Endothelial cell of umbilical vein (primary cell): ENCODE measurements around the gene HOXB5. TPM values are rescaled to one million over a fixed set of nuclear protein-coding genes. Genes with fewer than 3 reads are reported as not detected.

Experiments
- BruUV-seq: library from RNA; stranded (reverse); fragments of 400-500 nt; replicated peaks from 2 replicates; lab custom pipeline; 2021; lab: Mats Ljungman, UMichigan
- CTCF ChIA-PET: fragments of 300-600, 350-600 bp; sonication (Branson Sonifier 250); formaldehyde crosslinking; loops from one replicate; lab custom pipeline; 2021; ENCODE audit warnings: antibody characterized with exemption, inconsistent platforms; lab: Charles Lee
- POLR2A ChIA-PET: fragments of 300-600, 350-600 bp; sonication (Branson Sonifier 250); formaldehyde crosslinking; loops from one replicate; lab custom pipeline; 2021; ENCODE audit warnings: antibody characterized with exemption, inconsistent platforms; lab: Charles Lee
- DNase-seq: peaks from one replicate; pipeline ENCODE4 v3.0.0-alpha.2; 2011; ENCODE audit warnings: low read depth, low spot score
- FAIRE-seq: peaks from 2 replicates; lab custom pipeline; 2011; peaks lifted over from hg19 to GRCh38; lab: Jason Lieb, UNC
- H2AFZ ChIP-seq: 2 replicates; pipeline ENCODE4 v1.6.0; 2012; ENCODE audit warnings: low read depth, low read length, control low read depth, inconsistent platforms
- H3K27ac ChIP-seq: 2 replicates; pipeline ENCODE4 v1.5.1; 2011; ENCODE audit warnings: low read depth, mild to moderate bottlenecking, control low read depth, low read length, moderate library complexity; ENCODE audit not compliant: insufficient read depth
- H3K27me3 ChIP-seq, 2 experiments: 2 replicates each; pipeline versions ENCODE4 v1.6.0 to v1.6.1; 2011; ENCODE audit warnings: low read length in 2 of 2, mixed read lengths in 1 of 2; ENCODE audit not compliant: control insufficient read depth in 2 of 2, insufficient read depth in 2 of 2
- H3K36me3 ChIP-seq, 2 experiments: 2 replicates in 1 of 2; 3 replicates in 1 of 2; pipeline ENCODE4 v1.5.1; 2011; ENCODE audit warnings: low read length in 2 of 2, mild to moderate bottlenecking in 1 of 2, moderate library complexity in 1 of 2; ENCODE audit not compliant: control insufficient read depth in 2 of 2, insufficient read depth in 2 of 2; ENCODE audit errors: extremely low read depth in 1 of 2
- H3K4me1 ChIP-seq: 3 replicates; pipeline ENCODE4 v1.5.1; 2011; ENCODE audit warnings: mild to moderate bottlenecking, low read length; ENCODE audit not compliant: control insufficient read depth, insufficient read depth; ENCODE audit errors: extremely low read depth
- H3K4me2 ChIP-seq: 2 replicates; pipeline ENCODE4 v1.6.1; 2011; ENCODE audit warnings: low read length, control low read depth, mixed read lengths; ENCODE audit not compliant: insufficient read depth
- H3K4me3 ChIP-seq, 3 experiments: fragments of 200-600 bp in 1 of 3; sonication (generic), shearing (Covaris generic) in 1 of 3; replicated peaks in 1 of 3; 2 replicates each; pipeline ENCODE4 v1.5.1; 2011 to 2016; ENCODE audit warnings: control low read depth in 3 of 3, low read length in 3 of 3, mild to moderate bottlenecking in 2 of 3, inconsistent platforms in 1 of 3, low read depth in 1 of 3, moderate library complexity in 1 of 3; ENCODE audit not compliant: insufficient read depth in 1 of 3
- H3K79me2 ChIP-seq: 2 replicates; pipeline ENCODE4 v1.6.0; 2012; ENCODE audit warnings: low read length, inconsistent platforms; ENCODE audit not compliant: control insufficient read depth, insufficient read depth
- H3K9ac ChIP-seq: replicated peaks from 2 replicates; pipeline ENCODE3; 2011; ENCODE audit warnings: low read length, control low read depth; ENCODE audit not compliant: insufficient read depth; ENCODE audit errors: extremely low read depth
- H3K9me1 ChIP-seq: replicated peaks from 3 replicates; pipeline ENCODE4 v1.6.0; 2011; ENCODE audit warnings: mild to moderate bottlenecking, low read length; ENCODE audit not compliant: control insufficient read depth, insufficient read depth; ENCODE audit errors: extremely low read depth
- H3K9me3 ChIP-seq: replicated peaks from 2 replicates; pipeline ENCODE4 v1.5.1; 2012; ENCODE audit warnings: low read length, inconsistent platforms; ENCODE audit not compliant: control insufficient read depth, insufficient read depth
- H4K20me1 ChIP-seq: replicated peaks from 2 replicates; pipeline ENCODE3; 2011; ENCODE audit warnings: mild to moderate bottlenecking, low read length; ENCODE audit not compliant: control insufficient read depth, insufficient read depth; ENCODE audit errors: extremely low read depth
- EZH2 ChIP-seq: IDR thresholded peaks from 2 replicates; pipeline ENCODE4 v1.6.1; 2012; ENCODE audit warnings: borderline replicate concordance, low read depth, mild to moderate bottlenecking, moderate library complexity, low read length, inconsistent platforms; ENCODE audit not compliant: severe bottlenecking
- FOS ChIP-seq: IDR thresholded peaks from 2 replicates; pipeline ENCODE4 v1.6.1; 2011; ENCODE audit warnings: mild to moderate bottlenecking, low read length, moderate library complexity, borderline replicate concordance; ENCODE audit not compliant: insufficient read depth
- GATA2 ChIP-seq: IDR thresholded peaks from 2 replicates; pipeline ENCODE4 v1.7.0; 2011; ENCODE audit warnings: low read depth, mild to moderate bottlenecking, moderate library complexity, mixed read lengths, low read length; ENCODE audit not compliant: insufficient read length, insufficient read depth
- JUN ChIP-seq: IDR thresholded peaks from 2 replicates; pipeline ENCODE4 v1.6.1; 2011; ENCODE audit warnings: borderline replicate concordance, low read depth; ENCODE audit not compliant: insufficient read length, insufficient read depth
- MYC ChIP-seq: IDR thresholded peaks from one replicate; pipeline ENCODE4 v1.6.1; 2011; ENCODE audit warnings: mild to moderate bottlenecking, low read depth, low read length
- POLR2A ChIP-seq: IDR thresholded peaks from 2 replicates; pipeline ENCODE4 v1.6.1; 2012; ENCODE audit warnings: low read depth, mild to moderate bottlenecking, control low read depth, low read length
- POLR2AphosphoS5 ChIP-seq: IDR thresholded peaks from 2 replicates; pipeline ENCODE4 v1.6.1; 2012; ENCODE audit warnings: low read depth, mild to moderate bottlenecking, control low read depth, low read length, moderate library complexity; ENCODE audit not compliant: insufficient read depth
- dilution Hi-C: fragments of 300-500 bp; cut with MboI; formaldehyde crosslinking; loops from one replicate; pipeline ENCODE4 v1.15.0; 2019; ENCODE audit warnings: low sequenced_read_pairs; ENCODE audit not compliant: extremely low pct_ligation_motif_present
- intact Hi-C: fragments of 100-400 bp; cut with micrococcal nuclease; formaldehyde crosslinking; loops from one replicate; pipeline ENCODE4 v1.10.0; 2022
- polyA plus RNA-seq, 4 experiments: library from polyadenylated mRNA; depleted of rRNA in 3 of 4; stranded (reverse) in 3 of 4; unstranded in 1 of 4; fragments of >200 nt; gene quantifications; 2 replicates each; pipeline versions ENCODE4 v1.2.1 to v1.2.3, GENCODE V29; 2011 to 2012; ENCODE audit warnings: missing spikeins in 1 of 4
- total RNA-seq: library from RNA; stranded (reverse); gene quantifications from 2 replicates; pipeline ENCODE4 v1.2.3, GENCODE V29; 2021
- TF ChIP-seq, protein P1 (sequence below), 2 donors: IDR thresholded peaks; 1 replicate in 1 of 2; 2 replicates in 1 of 2; pipeline ENCODE4 v1.5.1; 2011; ENCODE audit warnings: low read length in 2 of 2, mild to moderate bottlenecking in 2 of 2, moderate library complexity in 2 of 2, control low read depth in 1 of 2, inconsistent platforms in 1 of 2, low read depth in 1 of 2; ENCODE audit not compliant: insufficient read depth in 1 of 2; ENCODE audit errors: extremely low read depth in 1 of 2
- TF ChIP-seq, protein P2 (sequence below): IDR thresholded peaks from 2 replicates; pipeline ENCODE4 v1.6.1; 2011; ENCODE audit not compliant: insufficient read depth, insufficient read length

The HOXB5 gene
- total and polyA plus RNA-seq, 2 donors (not counting 3 experiments of a cell fraction or from before 2014, with no cell fraction given), result 2.0 to 8.5 TPM

DNA sequence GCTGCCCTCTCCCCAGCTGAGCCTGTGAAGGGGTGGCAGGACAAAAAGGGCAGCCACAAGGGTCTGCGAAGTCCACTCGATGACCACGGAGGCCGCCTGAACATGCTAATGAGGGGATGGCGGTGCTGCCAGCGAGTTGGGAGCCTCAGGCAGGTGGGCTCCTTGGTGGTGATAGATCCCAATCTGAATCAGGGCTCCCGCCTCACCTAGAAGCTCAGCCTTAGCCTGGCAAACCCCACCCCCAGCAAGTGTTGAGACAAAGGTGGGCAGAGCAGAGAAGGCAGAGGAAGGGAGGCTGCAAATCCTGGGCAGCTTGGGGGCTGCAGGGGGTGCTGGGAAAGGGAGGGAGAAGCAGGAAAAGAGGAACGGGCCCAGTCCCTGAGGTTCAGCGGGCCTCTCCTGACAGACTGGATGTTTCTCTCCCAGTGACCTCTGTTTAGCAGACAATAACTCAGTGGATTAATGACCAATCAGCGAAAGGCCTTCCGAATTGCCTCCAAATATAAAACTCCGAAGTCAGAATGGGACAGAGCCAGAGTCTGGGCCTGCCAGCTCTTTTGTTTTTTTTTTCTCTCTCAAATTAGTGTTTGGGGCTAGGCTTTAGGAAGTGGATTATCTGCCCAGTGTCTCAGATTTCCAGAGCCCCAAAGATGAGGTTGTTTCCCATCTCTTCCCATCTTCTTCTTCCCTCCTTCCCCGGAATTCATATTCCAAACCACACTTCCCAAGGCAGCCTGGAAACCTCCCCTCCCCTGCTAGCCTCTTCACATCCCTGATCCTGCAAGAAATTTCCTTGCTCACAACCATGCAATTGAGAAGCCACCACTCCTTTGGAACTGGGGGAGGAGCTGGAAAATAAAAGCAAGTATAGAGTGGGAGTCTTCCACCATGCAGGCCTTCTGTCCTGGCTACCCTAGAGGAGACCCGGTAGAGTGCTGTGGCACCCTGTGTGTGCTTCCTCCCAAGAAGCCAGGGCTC, 33.5 kb downstream of the HOXB5 start:
- Histone ChIP-seq H3K9me3 (no peaks in the 10 kb centered on the region), H3K79me2 (peaks cover 66% of the 10 kb centered on the region), H2AFZ (no peak overlapping the region), H3K27ac (no peak overlapping the region), H3K4me1 (peaks cover 38% of the 10 kb centered on the region), H3K4me3 (no peak overlapping the region), H3K36me3 (peaks cover 0 to 5% of the 10 kb centered on the region in 2 experiments), H3K9ac (no peak overlapping the region), H4K20me1 (no peaks in the 10 kb centered on the region), H3K4me2 (no peak overlapping the region), H3K27me3 (no peaks in the 10 kb centered on the region), H3K9me1 (no peaks in the 10 kb centered on the region)
- CTCF ChIA-PET, result interaction anchor here (0.8 to 1.4 kb wide), 4 partner anchors 8 to 13 kb away, joined by 3 to 4 read pairs (median 3); no protein-coding TSS in a partner anchor
- POLR2A ChIA-PET, result no interaction called here
- TF ChIP-seq, protein P1, sequence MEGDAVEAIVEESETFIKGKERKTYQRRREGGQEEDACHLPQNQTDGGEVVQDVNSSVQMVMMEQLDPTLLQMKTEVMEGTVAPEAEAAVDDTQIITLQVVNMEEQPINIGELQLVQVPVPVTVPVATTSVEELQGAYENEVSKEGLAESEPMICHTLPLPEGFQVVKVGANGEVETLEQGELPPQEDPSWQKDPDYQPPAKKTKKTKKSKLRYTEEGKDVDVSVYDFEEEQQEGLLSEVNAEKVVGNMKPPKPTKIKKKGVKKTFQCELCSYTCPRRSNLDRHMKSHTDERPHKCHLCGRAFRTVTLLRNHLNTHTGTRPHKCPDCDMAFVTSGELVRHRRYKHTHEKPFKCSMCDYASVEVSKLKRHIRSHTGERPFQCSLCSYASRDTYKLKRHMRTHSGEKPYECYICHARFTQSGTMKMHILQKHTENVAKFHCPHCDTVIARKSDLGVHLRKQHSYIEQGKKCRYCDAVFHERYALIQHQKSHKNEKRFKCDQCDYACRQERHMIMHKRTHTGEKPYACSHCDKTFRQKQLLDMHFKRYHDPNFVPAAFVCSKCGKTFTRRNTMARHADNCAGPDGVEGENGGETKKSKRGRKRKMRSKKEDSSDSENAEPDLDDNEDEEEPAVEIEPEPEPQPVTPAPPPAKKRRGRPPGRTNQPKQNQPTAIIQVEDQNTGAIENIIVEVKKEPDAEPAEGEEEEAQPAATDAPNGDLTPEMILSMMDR (IDR thresholded peaks at IDR 0.05; ENCODE audit: extremely low read depth in 1 of 2, insufficient read depth in 1 of 2, low read depth in 1 of 2, low read length in 2 of 2), result no peak
- TF ChIP-seq POLR2A (no peak), EZH2 (no peak), GATA2 (no peak), JUN (no peak), MYC (no peak), POLR2AphosphoS5 (no peak), FOS (no peak)
- TF ChIP-seq, protein P2, sequence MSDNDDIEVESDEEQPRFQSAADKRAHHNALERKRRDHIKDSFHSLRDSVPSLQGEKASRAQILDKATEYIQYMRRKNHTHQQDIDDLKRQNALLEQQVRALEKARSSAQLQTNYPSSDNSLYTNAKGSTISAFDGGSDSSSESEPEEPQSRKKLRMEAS, result no peak
- BruUV-seq, result no TSS peak
- FAIRE-seq, result no peak
- dilution Hi-C loops, result no loop called here
- intact Hi-C loops, result no loop called here
- DNase-seq, result no peak
